PC-3 (cell line): ENCODE measurements around the gene DNAJC5.

ENCODE experiments used
- EZH2 ChIP-seq: fragments of 300-600 bp; sonication (generic); IDR thresholded peaks from one replicate; pipeline ENCODE4 v1.6.1; 2017; ENCODE audit warnings: antibody characterized with exemption, mild to moderate bottlenecking, low read length; ENCODE audit not compliant: unreplicated experiment
- EZH2phosphoT487 ChIP-seq: fragments of 300-600 bp; sonication (generic); IDR thresholded peaks from 2 replicates; pipeline ENCODE4 v1.6.1; 2018; ENCODE audit warnings: mild to moderate bottlenecking, antibody characterized with exemption, low read length, borderline replicate concordance
- TF ChIP-seq, protein P1 (sequence below): fragments of 300-600 bp; sonication (generic); conservative IDR thresholded peaks from 2 replicates; pipeline ENCODE4 v1.5.1; 2017; ENCODE audit warnings: antibody characterized with exemption, low read depth, mild to moderate bottlenecking, low read length

- TF ChIP-seq, protein P1, sequence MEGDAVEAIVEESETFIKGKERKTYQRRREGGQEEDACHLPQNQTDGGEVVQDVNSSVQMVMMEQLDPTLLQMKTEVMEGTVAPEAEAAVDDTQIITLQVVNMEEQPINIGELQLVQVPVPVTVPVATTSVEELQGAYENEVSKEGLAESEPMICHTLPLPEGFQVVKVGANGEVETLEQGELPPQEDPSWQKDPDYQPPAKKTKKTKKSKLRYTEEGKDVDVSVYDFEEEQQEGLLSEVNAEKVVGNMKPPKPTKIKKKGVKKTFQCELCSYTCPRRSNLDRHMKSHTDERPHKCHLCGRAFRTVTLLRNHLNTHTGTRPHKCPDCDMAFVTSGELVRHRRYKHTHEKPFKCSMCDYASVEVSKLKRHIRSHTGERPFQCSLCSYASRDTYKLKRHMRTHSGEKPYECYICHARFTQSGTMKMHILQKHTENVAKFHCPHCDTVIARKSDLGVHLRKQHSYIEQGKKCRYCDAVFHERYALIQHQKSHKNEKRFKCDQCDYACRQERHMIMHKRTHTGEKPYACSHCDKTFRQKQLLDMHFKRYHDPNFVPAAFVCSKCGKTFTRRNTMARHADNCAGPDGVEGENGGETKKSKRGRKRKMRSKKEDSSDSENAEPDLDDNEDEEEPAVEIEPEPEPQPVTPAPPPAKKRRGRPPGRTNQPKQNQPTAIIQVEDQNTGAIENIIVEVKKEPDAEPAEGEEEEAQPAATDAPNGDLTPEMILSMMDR = no peak
- TF ChIP-seq EZH2phosphoT487 = no peak
- TF ChIP-seq EZH2 = no peak
Observed at GRCh38 chr20:63882257-63883200, 12.4 kb upstream of the DNAJC5 start.
